IMR-90 (cell line): ENCODE data around the gene LENEP. TPM values are rescaled to one million over a fixed set of nuclear protein-coding genes. Genes with fewer than 3 reads are reported as not detected.

Experiments
- ATAC-seq: fragments of 200-7000 bp; cut with Tn5 transposase; 2 replicates; pipeline ENCODE4 v1.9.1; 2020; ENCODE audit warnings: low read depth, mild to moderate bottlenecking, moderate library complexity
- BruUV-seq: library from RNA; stranded (reverse); fragments of 400-500 nt; replicated peaks from 2 replicates; lab custom pipeline; 2021; lab: Mats Ljungman, UMichigan
- CTCF ChIA-PET: fragments of 300-600 bp; formaldehyde crosslinking; extraction: SDS; loops from one replicate; lab custom pipeline; 2021; ENCODE audit warnings: antibody characterized with exemption; lab: Yijun Ruan, JAX
- POLR2A ChIA-PET: fragments of 300-600 bp; sonication (Branson Sonifier 250); formaldehyde crosslinking; loops from one replicate; lab custom pipeline; 2022; ENCODE audit warnings: antibody characterized with exemption; ENCODE audit not compliant: unreplicated experiment; lab: Charles Lee
- DNase-seq: peaks from one replicate; pipeline ENCODE4 v3.0.0; 2013
- H2AFZ ChIP-seq: replicated peaks from 2 replicates; pipeline ENCODE3; 2013; ENCODE audit warnings: low read length, mild to moderate bottlenecking; ENCODE audit not compliant: poor library complexity
- H2AK5ac ChIP-seq: 2 replicates; pipeline ENCODE4 v1.6.1; 2013; ENCODE audit warnings: low read depth, low read length, inconsistent platforms
- H2AK9ac ChIP-seq: replicated peaks from 2 replicates; pipeline ENCODE3; 2013; ENCODE audit warnings: mild to moderate bottlenecking, low read depth, low read length, moderate library complexity; ENCODE audit not compliant: poor library complexity
- H2BK120ac ChIP-seq: 2 replicates; pipeline ENCODE4 v1.6.1; 2013; ENCODE audit warnings: low read depth, low read length, inconsistent platforms
- H2BK15ac ChIP-seq: 3 replicates; pipeline ENCODE4 v1.6.1; 2013; ENCODE audit warnings: low read depth, low read length, inconsistent platforms
- H2BK20ac ChIP-seq: 2 replicates; pipeline ENCODE4 v1.6.1; 2013; ENCODE audit warnings: low read depth, mild to moderate bottlenecking, inconsistent platforms, low read length, moderate library complexity
- H2BK5ac ChIP-seq: 2 replicates; pipeline ENCODE4 v1.6.1; 2013; ENCODE audit warnings: mild to moderate bottlenecking, low read depth, low read length, inconsistent platforms; ENCODE audit not compliant: poor library complexity, severe bottlenecking
- H3K14ac ChIP-seq: replicated peaks from 2 replicates; pipeline ENCODE4 v1.6.1; 2013; ENCODE audit warnings: low read depth, low read length, inconsistent platforms
- H3K18ac ChIP-seq: 2 replicates; pipeline ENCODE4 v1.6.1; 2013; ENCODE audit warnings: low read depth, low read length, control low read depth
- H3K23ac ChIP-seq: 2 replicates; pipeline ENCODE4 v1.6.1; 2013; ENCODE audit warnings: low read depth, low read length, inconsistent platforms
- H3K27ac ChIP-seq: 2 replicates; pipeline ENCODE4 v1.5.1; 2013; ENCODE audit warnings: mild to moderate bottlenecking, control low read depth, low read length; ENCODE audit not compliant: insufficient read depth
- H3K27me3 ChIP-seq: 2 replicates; pipeline ENCODE4 v1.6.1; 2013; ENCODE audit warnings: low read length; ENCODE audit not compliant: control insufficient read depth, insufficient read depth
- H3K36me3 ChIP-seq: 2 replicates; pipeline ENCODE4 v1.6.1; 2013; ENCODE audit warnings: low read length, mixed read lengths; ENCODE audit not compliant: control insufficient read depth, insufficient read depth
- H3K4ac ChIP-seq: 2 replicates; pipeline ENCODE4 v1.6.1; 2013; ENCODE audit warnings: low read depth, low read length, inconsistent platforms
- H3K4me1 ChIP-seq: 2 replicates; pipeline ENCODE4 v1.6.1; 2013; ENCODE audit warnings: low read length, mixed read lengths; ENCODE audit not compliant: control insufficient read depth, insufficient read depth
- H3K4me2 ChIP-seq: 2 replicates; pipeline ENCODE4 v1.6.1; 2013; ENCODE audit warnings: low read depth, mild to moderate bottlenecking, control low read depth, low read length, moderate library complexity
- H3K4me3 ChIP-seq: 2 replicates; pipeline ENCODE4 v1.5.1; 2013; ENCODE audit warnings: low read depth, mild to moderate bottlenecking, control low read depth, low read length, moderate library complexity; ENCODE audit not compliant: insufficient read depth
- H3K56ac ChIP-seq: 2 replicates; pipeline ENCODE4 v1.6.1; 2013; ENCODE audit warnings: low read length, inconsistent platforms; ENCODE audit not compliant: insufficient read depth; ENCODE audit errors: extremely low read depth
- H3K79me1 ChIP-seq, 2 experiments: 2 replicates each; pipeline ENCODE4 v1.6.1; 2013; ENCODE audit warnings: low read length in 2 of 2, inconsistent platforms in 1 of 2, low read depth in 1 of 2
- H3K9ac ChIP-seq: 2 replicates; pipeline ENCODE4 v1.6.1; 2013; ENCODE audit warnings: low read depth, low read length, control low read depth
- H3K9me1 ChIP-seq: 2 replicates; pipeline ENCODE4 v1.6.1; 2013; ENCODE audit warnings: low read length, inconsistent platforms; ENCODE audit not compliant: insufficient read depth
- H3K9me3 ChIP-seq: 2 replicates; pipeline ENCODE4 v1.6.1; 2013; ENCODE audit warnings: low read length; ENCODE audit not compliant: control insufficient read depth, insufficient read depth
- H4K20me1 ChIP-seq: 2 replicates; pipeline ENCODE4 v1.6.1; 2013; ENCODE audit warnings: low read length, inconsistent platforms; ENCODE audit not compliant: insufficient read depth
- H4K5ac ChIP-seq: 2 replicates; pipeline ENCODE4 v1.6.1; 2013; ENCODE audit warnings: mild to moderate bottlenecking, low read depth, low read length, control low read depth
- H4K8ac ChIP-seq, 2 experiments: 2 replicates each; pipeline ENCODE4 v1.6.1; 2013; ENCODE audit warnings: low read depth in 2 of 2, low read length in 2 of 2, control low read depth in 1 of 2, inconsistent platforms in 1 of 2
- H4K91ac ChIP-seq: 2 replicates; pipeline ENCODE4 v1.6.1; 2013; ENCODE audit warnings: low read depth, low read length, inconsistent platforms; ENCODE audit not compliant: insufficient read depth
- BHLHE40 ChIP-seq: fragments of 150-350 bp; IDR thresholded peaks from 2 replicates; pipeline ENCODE4 v1.6.1; 2016; ENCODE audit warnings: mild to moderate bottlenecking, low read depth, low read length
- CEBPB ChIP-seq: IDR thresholded peaks from 2 replicates; pipeline ENCODE4 v1.6.1; 2012; ENCODE audit warnings: low read depth, low read length, improper control_type of control experiment
- CHD1 ChIP-seq: IDR thresholded peaks from 2 replicates; pipeline ENCODE4 v1.6.1; 2012; ENCODE audit warnings: low read depth, low read length, improper control_type of control experiment
- ELK1 ChIP-seq: fragments of 150-350 bp; IDR thresholded peaks from 2 replicates; pipeline ENCODE4 v1.6.1; 2016; ENCODE audit warnings: low read depth, mild to moderate bottlenecking, low read length, moderate library complexity, borderline replicate concordance
- FOS ChIP-seq: fragments of 150-350 bp; IDR thresholded peaks from 2 replicates; pipeline ENCODE4 v1.6.1; 2016; ENCODE audit warnings: low read depth, low read length
- MAFK ChIP-seq: IDR thresholded peaks from 2 replicates; pipeline ENCODE4 v1.6.1; 2012; ENCODE audit warnings: low read depth, low read length, improper control_type of control experiment
- MAZ ChIP-seq: IDR thresholded peaks from 2 replicates; pipeline ENCODE4 v1.6.1; 2012; ENCODE audit warnings: low read depth, mild to moderate bottlenecking, low read length, improper control_type of control experiment, moderate library complexity, borderline replicate concordance
- NFE2L2 ChIP-seq: fragments of 150-350 bp; IDR thresholded peaks from 2 replicates; pipeline ENCODE4 v1.6.1; 2016; ENCODE audit warnings: low read depth, mild to moderate bottlenecking, low read length
- POLR2A ChIP-seq: IDR thresholded peaks from 2 replicates; pipeline ENCODE4 v1.6.1; 2012; ENCODE audit warnings: mild to moderate bottlenecking, low read depth, low read length
- RAD21 ChIP-seq: IDR thresholded peaks from 2 replicates; pipeline ENCODE4 v1.6.1; 2012; ENCODE audit warnings: low read length, improper control_type of control experiment
- RCOR1 ChIP-seq: IDR thresholded peaks from 2 replicates; pipeline ENCODE4 v1.6.1; 2012; ENCODE audit warnings: mild to moderate bottlenecking, low read length, improper control_type of control experiment; ENCODE audit not compliant: insufficient replicate concordance
- RFX5 ChIP-seq: IDR thresholded peaks from 2 replicates; pipeline ENCODE4 v1.8.0; 2012; ENCODE audit warnings: low read depth, mild to moderate bottlenecking, low read length, moderate library complexity
- SMC3 ChIP-seq: fragments of 150-350 bp; IDR thresholded peaks from 2 replicates; pipeline ENCODE4 v1.6.1; 2016; ENCODE audit warnings: low read depth, mild to moderate bottlenecking, antibody characterized with exemption, low read length, moderate library complexity
- WGBS, 2 experiments: methylation state at CpG; one replicate each; pipeline versions ENCODE4 v1.1.5 to v1.1.7; 2013; ENCODE audit warnings: missing lambda C conversion rate in 2 of 2; ENCODE audit not compliant: insufficient read length in 1 of 2; ENCODE audit errors: extremely low coverage in 2 of 2; 5-methylcytosine and 5-hydroxymethylcytosine counted together
- dilution Hi-C: fragments of 300-500 bp; cut with HindIII; formaldehyde crosslinking; loops from one replicate; pipeline ENCODE4 v1.14.3; 2018; ENCODE audit warnings: low sequenced_read_pairs; ENCODE audit not compliant: unreplicated experiment
- in situ Hi-C: fragments of 300-500 bp; cut with MboI; formaldehyde crosslinking; loops from 3 replicates; pipeline ENCODE4 v1.14.3; 2019; ENCODE audit warnings: low sequenced_read_pairs, inconsistent platforms, mixed read lengths
- intact Hi-C: fragments of 100-400 bp; cut with micrococcal nuclease; formaldehyde crosslinking; loops from 2 replicates; pipeline ENCODE4 v1.10.0; 2022
- polyA plus RNA-seq, 3 experiments: library from polyadenylated mRNA; depleted of rRNA; stranded (reverse); fragments of >200 nt; gene quantifications; 2 replicates each; pipeline ENCODE4 v1.2.3, GENCODE V29; 2012; ENCODE audit warnings: low replicate concordance in 1 of 3
- total RNA-seq: library from RNA; depleted of rRNA; stranded (reverse); fragments of >200 nt; gene quantifications from 2 replicates; pipeline ENCODE4 v1.2.3, GENCODE V29; 2012
- TF ChIP-seq, protein P1 (sequence below): conservative IDR thresholded peaks from 2 replicates; pipeline ENCODE4 v1.5.1; 2012; ENCODE audit warnings: mild to moderate bottlenecking, low read depth, low read length, improper control_type of control experiment

LENEP gene
- total and polyA plus RNA-seq, 2 of the 4 experiments (the other 2 are of a cell fraction) = not detected

GRCh38 chr1:154960446-154961136 is 32.8 kb upstream of the LENEP start:
- H3K4me1 ChIP-seq = peaks cover 13% of the 10 kb centered on the region
- TF ChIP-seq FOS (no peak), BHLHE40 (no peak), RFX5 (no peak), CEBPB (no peak), MAZ (no peak), CHD1 (no peak), NFE2L2 (no peak), RAD21 (no peak), MAFK (no peak), RCOR1 (no peak), SMC3 (no peak), ELK1 (no peak), POLR2A (no peak)
- TF ChIP-seq, protein P1, sequence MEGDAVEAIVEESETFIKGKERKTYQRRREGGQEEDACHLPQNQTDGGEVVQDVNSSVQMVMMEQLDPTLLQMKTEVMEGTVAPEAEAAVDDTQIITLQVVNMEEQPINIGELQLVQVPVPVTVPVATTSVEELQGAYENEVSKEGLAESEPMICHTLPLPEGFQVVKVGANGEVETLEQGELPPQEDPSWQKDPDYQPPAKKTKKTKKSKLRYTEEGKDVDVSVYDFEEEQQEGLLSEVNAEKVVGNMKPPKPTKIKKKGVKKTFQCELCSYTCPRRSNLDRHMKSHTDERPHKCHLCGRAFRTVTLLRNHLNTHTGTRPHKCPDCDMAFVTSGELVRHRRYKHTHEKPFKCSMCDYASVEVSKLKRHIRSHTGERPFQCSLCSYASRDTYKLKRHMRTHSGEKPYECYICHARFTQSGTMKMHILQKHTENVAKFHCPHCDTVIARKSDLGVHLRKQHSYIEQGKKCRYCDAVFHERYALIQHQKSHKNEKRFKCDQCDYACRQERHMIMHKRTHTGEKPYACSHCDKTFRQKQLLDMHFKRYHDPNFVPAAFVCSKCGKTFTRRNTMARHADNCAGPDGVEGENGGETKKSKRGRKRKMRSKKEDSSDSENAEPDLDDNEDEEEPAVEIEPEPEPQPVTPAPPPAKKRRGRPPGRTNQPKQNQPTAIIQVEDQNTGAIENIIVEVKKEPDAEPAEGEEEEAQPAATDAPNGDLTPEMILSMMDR = no peak
- H3K23ac ChIP-seq = peak overlapping the region; percentile 49; the same call in 1 of the 2 replicates
- H4K91ac ChIP-seq = no peak overlapping the region
- DNase-seq (no peak), ATAC-seq (no peak)
- peak overlapping the region; percentile 43; the same call in 1 of the 2 replicates for H3K27ac ChIP-seq
- peaks cover 40% of the 10 kb centered on the region for H3K36me3 ChIP-seq
- no peaks in the 10 kb centered on the region for H3K9me3 ChIP-seq
- no peak overlapping the region for H2BK20ac ChIP-seq
- no peak overlapping the region; the same call in 2 of the 3 replicates for H2BK15ac ChIP-seq
- H2AK5ac ChIP-seq = peak overlapping the region; percentile 95; the same call in 1 of the 2 replicates
- peak overlapping the region; percentile 38 for H2AFZ ChIP-seq
- no TSS peak for BruUV-seq
- H4K20me1 ChIP-seq = peaks cover 13% of the 10 kb centered on the region
- H3K18ac ChIP-seq = no peak overlapping the region
- H3K9me1 ChIP-seq = no peaks in the 10 kb centered on the region
- H3K79me1 ChIP-seq = peaks cover 25 to 61% of the 10 kb centered on the region in 2 experiments; a peak in 3 of 4 replicates
- H4K5ac ChIP-seq = no peak overlapping the region
- H3K56ac ChIP-seq = peak overlapping the region; percentile 22; the same call in 1 of the 2 replicates
- CTCF ChIA-PET = interaction anchor here (0.6 to 1.6 kb wide), 7 partner anchors 10 to 124 kb away, joined by 3 to 11 read pairs (median 3); partner anchors contain the start of gene SHC1
- intact Hi-C loops = loop anchor here (2.0 kb wide), 2 partner anchors 38 to 124 kb away; no protein-coding TSS in a partner anchor
- in situ Hi-C loops = no loop called here
- H3K14ac ChIP-seq = peak overlapping the region; percentile 92
- peak overlapping the region; percentile 94 for H3K9ac ChIP-seq
- peak overlapping the region; percentile 99 for H3K4ac ChIP-seq
- dilution Hi-C loops = no loop called here
- H3K4me2 ChIP-seq = peak overlapping the region; percentile 90
- 20% methylated on average over 1 of the region's 10 CpGs; no CpG with 5 or more reads in 1 of the 2 experiments for WGBS, 2 experiments
- H2BK5ac ChIP-seq = peak overlapping the region; percentile 47
- POLR2A ChIA-PET = interaction anchor here (1.2 to 2.5 kb wide), 2 partner anchors 10 to 12 kb away, joined by 10 to 17 read pairs; partner anchors contain the start of gene SHC1
- H3K4me3 ChIP-seq = peak overlapping the region; percentile 86
- H2BK120ac ChIP-seq = no peak overlapping the region; the same call in 1 of the 2 replicates
- peak overlapping the region in 1 of 2 experiments; percentile 8; a peak in 1 of 4 replicates for H4K8ac ChIP-seq
- no peaks in the 10 kb centered on the region for H3K27me3 ChIP-seq
- H2AK9ac ChIP-seq = peak overlapping the region; percentile 59
